Anterior cingulate cortex (tissue), 58 donors: Measurements from ENCODE around the gene MTHFS.
A peak's percentile ranks its signal among the peaks of the same experiment; 100 is the strongest.

ENCODE experiments used
- DNase-seq, 58 donors: peaks; one replicate each; lab custom pipeline; 2025; lab: John Stamatoyannopoulos, UW

The MTHFS gene

GRCh38 chr15:79824136-79824701, 72.6 kb downstream of the MTHFS start:
- DNase-seq = no peak

- DNase-seq = no peak
Observed at GRCh38 chr15:79820820-79821219, 76.0 kb downstream of the MTHFS start.

- DNase-seq = no peak
Observed at GRCh38 chr15:79820176-79820575, 76.6 kb downstream of the MTHFS start.

- no peak for DNase-seq
Observed at GRCh38 chr15:79816571-79816970, 80.2 kb downstream of the MTHFS start.

GRCh38 chr15:79815468-79815867, 81.3 kb downstream of the MTHFS start:
- peak in 8 of 58 donors; percentile 4 to 13 (median 7) for DNase-seq

GRCh38 chr15:79812541-79812940, 84.3 kb downstream of the MTHFS start:
- no peak for DNase-seq

- peak in 27 of 58 donors; percentile 2 to 51 (median 8) for DNase-seq
Observed at GRCh38 chr15:79811406-79812405, 85.1 kb downstream of the MTHFS start.

- no peak for DNase-seq
Observed at GRCh38 chr15:79804838-79805237, 92.0 kb downstream of the MTHFS start.

- no peak for DNase-seq
Observed at GRCh38 chr15:79798311-79798710, 98.5 kb downstream of the MTHFS start.
